Superior temporal gyrus (tissue), 1 donor: ENCODE results near the gene IRGC.
"Not testable (repeated sequence)": the region's sequence is repeated elsewhere in the genome, so short reads cannot be mapped to it uniquely, and the experiment has no call there.

ENCODE experiments used
- DNase-seq: peaks from one replicate; pipeline ENCODE4 v3.0.0-alpha.2; 2016; ENCODE audit errors: extremely low spot score

The IRGC gene, protein sequence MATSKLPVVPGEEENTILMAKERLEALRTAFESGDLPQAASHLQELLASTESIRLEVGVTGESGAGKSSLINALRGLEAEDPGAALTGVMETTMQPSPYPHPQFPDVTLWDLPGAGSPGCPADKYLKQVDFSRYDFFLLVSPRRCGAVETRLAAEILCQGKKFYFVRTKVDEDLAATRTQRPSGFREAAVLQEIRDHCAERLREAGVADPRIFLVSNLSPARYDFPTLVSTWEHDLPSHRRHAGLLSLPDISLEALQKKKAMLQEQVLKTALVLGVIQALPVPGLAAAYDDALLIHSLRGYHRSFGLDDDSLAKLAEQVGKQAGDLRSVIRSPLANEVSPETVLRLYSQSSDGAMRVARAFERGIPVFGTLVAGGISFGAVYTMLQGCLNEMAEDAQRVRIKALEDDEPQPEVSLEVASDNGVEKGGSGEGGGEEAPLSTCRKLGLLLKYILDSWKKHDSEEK

DNA sequence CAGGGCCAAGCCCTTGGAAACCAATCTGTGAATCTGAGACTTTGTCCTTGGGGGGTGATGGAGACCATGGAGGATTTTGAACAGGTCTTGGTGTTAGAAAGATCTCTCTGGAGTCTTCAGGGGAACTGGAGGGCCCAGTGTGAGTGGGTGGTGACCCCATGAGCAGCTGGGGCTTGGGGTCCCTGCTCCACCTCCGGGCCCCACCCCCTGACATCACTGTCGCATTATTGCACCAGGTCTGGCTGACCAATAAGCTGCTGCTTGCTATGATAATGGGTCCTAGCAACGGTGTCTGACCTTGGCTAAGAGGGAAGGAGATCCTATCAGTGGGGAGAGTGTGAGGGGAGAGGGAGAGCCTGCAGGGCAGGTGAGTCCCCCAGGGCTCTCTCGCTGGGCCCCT lies at the start of gene IRGC:
IRGC (plus strand) TSS at position 301 of the 400 bp plus-strand sequence. CDS start 2,483 bp downstream, outside the sequence.
- no peak for DNase-seq

DNA sequence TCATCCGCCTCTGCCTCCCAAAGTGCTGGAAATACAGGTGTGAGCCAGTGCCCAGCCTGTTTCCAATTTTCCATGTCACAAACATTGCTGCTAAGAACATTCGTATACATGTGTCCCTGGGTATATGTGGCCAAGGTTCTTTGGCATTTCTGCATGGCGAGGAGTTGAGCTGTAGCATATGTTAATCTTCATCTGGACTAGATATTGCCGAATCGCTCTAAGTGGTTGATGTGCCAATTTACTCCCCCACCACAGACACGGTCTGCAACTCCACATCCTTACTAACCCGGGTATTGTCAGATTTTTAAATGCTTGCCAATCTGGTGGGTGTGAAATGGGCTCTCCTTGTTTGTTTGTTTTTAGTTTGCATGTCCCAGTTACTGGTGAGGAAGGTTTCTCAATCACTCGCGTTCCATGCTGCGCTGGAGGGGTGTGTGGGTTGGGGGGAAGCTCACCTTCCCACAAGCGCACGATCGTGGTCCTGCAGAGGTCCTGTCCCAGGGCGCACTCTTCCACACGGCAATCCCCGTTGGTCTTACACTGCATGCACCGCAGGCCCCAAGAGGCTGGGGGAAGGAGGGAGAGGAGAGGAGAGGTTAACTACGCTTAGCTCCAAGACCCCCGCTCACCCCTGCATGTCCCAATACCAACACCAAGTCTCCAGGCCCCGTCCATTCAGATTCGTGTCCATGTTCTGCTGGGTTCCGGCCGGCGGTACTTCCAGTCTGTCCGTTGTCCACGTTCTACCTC lies 48.6 kb upstream of the IRGC start:
- DNase-seq: no peak

DNA sequence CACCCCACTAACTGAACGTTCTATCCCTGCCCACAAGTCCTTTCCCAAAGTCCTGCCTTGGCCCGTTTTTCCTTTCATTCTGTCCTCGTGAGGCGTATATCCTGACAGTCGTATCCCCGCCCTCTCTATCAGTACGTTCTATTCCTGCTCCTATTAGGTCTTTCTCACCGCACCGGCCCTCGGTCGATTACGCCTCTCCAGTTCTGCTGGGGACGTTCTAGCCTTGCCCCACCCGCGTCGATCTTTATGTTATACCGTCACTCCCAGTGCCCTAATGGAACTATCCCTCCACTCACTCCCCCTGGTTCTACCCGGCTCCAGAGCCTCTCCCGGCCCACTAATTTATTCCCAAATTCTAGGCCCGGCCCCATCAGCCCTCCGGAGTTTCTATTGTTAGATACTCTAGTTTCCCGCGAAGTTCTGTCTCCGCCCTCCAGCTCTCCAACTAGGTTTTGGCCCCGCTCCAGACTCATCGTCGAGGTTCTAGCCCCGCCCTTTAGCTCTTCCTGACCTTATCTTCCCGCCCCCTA lies 47.9 kb upstream of the IRGC start:
- no peak for DNase-seq

DNA sequence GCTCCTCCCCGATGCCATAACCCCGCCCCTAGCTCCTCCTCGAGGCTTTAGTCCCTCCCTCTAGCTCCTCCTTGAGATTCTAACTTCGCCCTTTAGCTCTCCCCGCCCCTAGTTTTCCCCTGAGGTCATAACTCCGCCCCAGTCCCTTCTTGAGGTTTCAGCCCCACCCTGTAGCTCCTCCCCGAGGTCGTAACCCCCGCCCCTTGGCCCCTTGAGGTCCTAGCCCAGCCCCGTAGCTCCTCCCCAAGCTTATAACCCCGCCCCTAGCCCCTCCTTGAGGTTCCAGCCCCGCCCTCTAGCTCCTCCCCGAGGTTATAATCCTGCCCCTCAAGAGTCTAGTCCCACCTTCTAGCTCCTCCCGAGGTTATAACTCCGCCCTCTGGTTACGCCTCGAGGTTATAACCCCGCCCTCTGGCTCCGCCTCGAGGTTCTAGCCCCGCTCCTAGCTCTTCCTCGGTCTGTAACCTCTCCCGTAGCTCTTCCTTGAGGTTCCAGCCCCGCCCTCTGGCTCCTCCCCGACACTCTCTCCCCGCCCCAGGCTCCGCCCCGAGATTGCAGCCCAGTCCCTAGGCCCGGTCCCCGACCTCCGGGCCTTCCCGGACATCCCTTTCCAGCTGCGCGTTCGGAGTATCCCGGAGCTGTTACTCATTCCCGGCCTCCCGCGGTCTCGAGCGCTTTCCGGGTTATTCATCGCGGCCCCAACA lies 47.3 kb upstream of the IRGC start:
- peak; percentile 99 for DNase-seq

DNA sequence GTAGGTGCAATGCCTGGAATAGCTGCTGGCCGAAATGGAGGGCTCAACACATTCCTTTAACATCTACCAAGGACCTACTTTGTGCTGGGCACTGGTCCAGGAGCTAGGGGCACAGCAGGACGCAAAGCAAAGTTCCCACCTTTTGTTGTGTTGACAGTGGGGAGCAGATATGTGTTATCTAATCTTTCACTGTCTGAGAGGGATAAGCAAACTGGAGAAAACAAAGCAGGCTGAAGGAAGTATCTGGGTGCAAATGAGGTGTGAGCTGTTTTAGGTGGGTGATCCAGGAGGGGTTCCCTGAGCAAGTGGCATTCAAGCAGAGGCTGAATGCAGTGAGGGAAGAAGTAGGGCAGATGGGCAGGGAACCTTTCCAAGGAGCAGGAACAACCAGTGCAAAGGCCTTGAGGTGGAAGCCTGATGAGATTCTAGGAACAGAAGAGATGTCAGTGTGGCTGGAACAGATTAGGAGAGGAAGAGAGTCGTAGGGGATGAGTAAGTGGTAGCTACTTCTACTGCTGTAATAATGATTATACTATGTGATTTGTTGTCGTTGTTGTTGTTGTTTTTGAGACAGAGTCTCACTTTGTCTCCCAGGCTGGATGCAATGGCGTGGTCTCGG lies 43.7 kb upstream of the IRGC start:
- no peak for DNase-seq

DNA sequence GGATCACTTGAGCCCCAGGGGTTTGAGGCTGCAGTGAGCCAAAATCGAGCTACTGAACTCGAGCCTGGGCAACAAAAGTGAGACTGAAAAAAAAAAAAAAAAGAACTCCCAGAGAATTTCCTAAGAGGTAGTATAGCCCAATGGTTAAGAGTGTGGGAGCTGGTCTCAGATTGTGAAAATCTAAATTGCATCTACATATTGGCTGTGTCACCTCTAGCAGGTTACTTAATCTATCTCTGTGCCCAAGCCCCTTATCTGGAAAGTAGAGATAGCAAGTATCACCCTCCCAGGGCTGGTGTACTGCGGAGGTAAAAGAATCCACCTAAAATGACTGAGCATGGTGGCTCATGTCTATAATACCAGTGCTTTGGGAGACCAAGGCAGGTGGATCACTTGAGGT lies 42.2 kb upstream of the IRGC start:
- no peak for DNase-seq

DNA sequence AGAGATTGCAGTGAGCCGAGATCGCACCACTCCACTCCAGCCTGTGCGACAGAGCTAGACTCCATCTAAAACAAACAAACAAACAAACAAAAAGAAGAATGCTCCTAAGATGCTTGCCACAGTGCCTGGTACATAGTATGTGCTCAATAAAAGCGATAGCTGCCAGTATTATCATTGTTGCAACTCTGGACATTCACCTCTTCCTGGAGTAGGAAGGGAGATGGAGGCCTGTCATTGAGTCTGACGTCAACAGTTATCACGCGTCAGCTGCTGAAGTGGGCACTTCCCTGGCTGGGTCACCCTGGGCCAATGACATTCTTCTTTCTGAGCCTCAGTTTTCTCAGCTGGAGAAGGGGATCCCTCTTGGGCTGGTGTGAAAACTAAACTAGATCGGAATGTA lies 41.7 kb upstream of the IRGC start:
- no peak for DNase-seq

DNA sequence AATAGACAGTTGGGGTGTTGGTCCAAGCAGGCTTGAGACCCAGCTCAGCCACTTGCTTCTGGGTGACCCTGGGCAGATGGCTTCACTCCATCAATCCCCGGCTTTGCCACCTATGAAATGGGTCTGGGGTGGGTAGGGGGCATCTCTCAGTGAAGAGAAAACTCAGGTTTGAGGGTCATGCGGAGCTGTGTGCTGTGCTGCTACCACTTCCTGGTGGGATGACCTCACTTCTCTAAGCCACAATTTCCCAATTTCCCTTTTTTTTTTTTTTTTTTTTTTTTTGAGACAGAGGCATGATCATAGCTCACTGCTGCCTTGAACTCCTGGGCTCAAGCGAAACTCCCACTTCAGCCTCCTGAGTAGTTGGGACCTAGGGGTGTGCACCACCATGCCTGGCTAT lies 41.3 kb upstream of the IRGC start:
- DNase-seq: no peak

DNA sequence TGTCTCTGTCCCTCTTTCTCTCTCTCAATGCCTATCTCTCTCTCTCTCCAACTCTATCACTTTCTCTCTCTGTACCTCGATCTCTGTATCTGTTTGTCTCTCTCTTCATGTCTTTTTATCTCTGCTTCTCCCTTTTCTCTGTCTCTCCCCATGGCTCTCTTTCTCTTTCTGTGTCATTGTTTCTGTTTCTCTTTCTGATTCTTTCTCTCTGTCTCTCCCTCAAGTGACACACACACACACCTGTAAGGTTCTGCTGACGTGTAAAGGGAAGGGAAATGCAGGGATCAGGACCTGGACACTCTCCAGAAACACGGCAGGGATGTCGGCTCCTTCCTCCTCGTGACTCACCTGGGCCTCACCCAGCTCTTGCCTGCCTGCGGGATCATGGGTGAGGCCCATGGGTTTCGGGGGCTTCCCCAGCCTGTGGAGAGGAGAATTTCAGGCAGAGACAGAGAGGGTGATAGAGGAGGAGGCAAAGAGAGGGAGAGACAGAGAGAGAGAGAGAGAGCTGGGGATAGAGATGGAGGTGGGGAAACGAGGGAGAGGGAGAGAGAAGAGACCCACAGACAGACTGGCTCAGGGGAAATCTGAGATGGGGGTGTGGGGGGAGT lies 40.5 kb upstream of the IRGC start:
- no peak for DNase-seq

DNA sequence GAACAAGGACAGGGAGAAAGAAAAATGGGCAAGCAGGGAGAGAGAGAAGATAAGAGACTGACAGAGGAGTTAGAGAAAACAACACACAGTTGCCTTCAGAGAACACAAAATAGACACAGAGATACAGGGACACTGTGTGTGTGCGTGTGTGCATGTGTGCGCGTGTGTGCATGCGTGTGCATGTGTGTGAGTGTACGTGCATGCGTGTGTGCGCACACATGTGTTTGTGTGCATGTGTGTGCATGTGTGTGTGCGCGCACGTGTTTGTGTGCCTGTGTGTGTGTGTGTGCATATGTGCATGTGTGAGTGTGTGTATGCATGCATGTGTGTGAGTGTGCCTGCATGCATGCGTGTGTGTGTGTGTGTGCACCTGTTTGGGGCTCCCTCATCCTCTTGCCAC lies 40.0 kb upstream of the IRGC start:
- DNase-seq: no peak

DNA sequence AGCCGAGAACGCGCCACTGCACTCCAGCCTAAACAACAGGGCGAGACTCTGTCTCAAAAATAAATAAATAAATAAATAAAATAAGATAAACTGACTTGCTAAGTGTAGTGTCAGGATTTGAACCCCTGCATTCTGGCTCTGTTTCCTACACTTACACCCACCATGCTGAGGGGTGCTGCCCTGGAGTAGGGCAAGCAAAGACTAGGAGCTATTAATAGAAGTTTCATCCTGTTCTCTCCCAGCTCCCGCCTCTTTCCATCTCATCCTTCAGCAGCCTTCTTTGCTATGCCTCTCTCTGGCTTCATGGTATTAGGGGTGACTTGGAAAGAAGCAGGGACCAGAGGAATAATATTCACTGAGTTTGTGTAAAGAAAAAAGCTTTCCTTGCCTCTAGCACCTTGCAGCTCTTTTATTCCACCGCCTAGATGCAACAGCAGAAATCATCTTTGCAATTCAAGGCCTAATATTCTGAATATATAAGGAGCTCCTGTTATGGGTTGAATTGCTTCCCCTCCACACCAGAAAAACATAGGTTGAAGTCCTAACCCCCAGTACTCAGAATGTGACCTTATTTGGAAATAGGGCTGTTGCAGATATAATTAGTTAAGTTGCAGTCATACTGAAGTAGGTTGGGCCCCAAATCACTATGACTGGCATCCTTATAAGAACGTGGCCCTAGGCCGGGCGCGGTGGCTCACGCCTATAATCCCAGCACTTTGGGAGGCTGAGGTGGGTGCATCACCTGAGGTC lies 37.2 kb upstream of the IRGC start:
- no peak for DNase-seq

DNA sequence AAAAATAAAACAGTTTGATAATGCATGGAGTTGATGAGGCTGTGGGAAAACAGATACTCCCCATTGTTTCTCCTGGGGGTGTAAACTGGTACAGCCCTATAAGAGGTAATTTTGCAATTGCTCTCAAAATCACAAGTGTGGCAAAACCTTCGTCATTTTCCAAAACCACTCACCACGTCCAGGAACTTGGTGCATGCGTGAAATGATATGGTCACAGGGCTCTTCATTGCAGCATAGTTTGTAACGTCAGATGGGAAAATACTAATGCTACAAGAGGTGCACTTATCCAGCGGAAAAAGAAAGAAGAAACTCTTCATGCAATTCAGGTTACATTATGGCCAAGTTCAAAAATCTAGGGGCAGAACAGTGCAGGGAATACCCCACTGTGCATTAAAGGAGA lies 34.1 kb upstream of the IRGC start:
- DNase-seq: no peak

DNA sequence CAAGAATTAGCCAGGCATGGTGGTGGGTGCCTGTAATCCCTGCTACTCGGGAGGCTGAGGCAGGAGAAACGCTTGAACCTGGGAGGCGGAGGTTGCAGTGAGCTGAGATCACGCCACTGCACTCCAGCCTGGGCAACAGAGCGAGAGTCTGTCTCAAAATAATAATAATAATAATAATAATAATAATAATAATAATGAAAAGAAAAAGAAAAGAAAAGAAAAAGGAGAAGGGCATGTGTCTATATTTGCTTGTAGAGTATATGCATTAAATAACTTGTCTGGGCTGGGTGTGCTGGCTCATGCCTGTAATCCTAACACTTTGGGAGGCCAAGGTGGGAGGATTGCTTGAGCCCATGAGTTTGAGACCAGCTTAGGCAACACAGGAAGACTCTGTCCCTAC lies 33.6 kb upstream of the IRGC start:
- DNase-seq: not testable (repeated sequence)

DNA sequence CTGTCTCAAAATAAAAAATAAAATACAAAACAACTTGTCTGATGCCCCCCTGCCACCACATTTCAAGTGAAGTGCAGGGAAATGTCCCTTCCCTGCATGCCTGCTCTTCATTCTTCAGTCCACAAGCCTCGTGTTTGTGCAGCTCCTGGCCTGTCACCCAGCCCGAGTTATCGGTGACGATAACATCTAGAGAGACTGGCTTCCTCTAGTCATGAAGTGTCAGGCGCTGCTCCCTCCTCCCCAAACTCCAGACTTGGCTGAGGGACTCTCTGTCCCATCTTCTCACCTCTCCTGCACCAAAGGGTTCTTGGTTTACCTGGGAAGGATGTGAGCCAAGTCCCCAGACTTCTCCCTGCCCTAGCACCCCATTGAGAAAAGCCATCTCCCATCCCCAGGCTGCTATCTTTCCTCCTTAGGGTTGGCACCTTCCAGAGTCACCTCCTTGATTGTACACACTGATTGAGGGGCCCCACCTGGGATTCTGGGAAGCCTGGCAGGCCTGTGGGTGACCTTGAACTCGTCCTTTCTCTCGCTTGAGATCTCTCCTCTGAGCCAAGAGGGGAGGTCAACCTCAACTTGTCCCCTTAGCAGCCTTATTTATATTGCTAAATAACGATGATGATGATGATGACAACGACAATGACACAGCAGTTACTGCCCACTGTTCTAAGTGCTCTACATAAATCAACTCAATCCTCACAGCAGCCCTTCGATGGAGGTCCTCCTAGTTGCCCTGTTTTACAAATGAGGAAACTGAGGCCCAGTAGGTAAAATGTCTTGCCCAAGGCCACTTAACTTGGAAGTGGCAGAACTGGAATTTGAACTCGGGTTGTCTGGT lies 32.8 kb upstream of the IRGC start:
- no peak for DNase-seq

DNA sequence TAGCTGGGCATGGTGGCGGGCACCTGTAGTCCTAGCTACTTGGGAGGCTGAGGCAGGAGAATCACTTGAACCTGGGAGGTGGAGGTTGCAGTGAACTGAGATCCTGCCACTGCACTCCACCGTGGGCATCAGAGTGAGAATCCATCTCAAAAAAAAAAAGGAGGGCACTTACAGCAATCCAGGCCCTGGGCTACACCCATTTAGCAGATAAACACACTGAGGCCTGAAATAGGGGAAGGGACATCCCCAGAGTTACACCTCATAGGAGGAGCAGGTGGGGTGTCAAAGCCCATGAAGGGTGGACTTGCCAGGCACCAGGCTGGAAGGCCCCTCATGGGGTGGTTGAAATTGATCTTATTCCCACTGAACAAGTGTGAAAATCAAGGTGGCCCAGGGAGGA lies 32.0 kb upstream of the IRGC start:
- no peak for DNase-seq

DNA sequence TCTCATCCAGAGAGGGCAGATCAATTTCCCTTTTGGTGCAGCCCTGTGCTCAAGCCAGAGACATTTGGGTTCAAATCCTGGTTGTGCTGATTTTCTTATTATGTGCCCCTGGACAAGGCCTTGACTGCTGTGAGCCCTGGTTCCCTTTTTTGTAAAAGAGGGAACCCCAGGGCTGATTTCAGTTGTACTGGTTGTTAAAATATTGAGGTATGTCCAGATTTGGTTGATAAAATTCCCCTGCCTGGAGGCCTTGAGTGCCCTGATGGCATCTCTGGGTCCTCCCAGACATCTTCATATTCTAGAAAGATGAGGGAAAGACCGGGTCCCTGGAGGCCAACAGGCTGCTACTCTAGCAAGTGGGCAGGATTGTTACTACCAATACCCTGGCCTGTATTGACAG lies 31.6 kb upstream of the IRGC start:
- no peak for DNase-seq

DNA sequence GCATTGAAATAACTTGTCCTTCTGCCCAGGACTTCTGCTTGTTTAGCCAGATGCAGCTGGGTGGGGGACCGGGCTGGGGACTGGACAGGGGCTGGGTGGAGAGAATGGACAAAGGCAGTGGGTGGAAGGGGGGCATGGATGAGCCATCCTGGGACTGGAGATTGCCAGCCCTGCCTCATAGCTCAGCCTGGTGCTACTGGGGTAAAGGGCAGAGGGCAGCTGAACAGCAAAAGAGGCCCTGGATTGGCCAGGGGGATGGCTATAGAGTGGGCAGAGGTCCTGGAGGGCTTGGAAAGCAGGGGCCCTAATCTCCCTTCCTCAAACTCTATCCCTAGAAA lies 28.2 kb upstream of the IRGC start:
- DNase-seq: peak; percentile 26

DNA sequence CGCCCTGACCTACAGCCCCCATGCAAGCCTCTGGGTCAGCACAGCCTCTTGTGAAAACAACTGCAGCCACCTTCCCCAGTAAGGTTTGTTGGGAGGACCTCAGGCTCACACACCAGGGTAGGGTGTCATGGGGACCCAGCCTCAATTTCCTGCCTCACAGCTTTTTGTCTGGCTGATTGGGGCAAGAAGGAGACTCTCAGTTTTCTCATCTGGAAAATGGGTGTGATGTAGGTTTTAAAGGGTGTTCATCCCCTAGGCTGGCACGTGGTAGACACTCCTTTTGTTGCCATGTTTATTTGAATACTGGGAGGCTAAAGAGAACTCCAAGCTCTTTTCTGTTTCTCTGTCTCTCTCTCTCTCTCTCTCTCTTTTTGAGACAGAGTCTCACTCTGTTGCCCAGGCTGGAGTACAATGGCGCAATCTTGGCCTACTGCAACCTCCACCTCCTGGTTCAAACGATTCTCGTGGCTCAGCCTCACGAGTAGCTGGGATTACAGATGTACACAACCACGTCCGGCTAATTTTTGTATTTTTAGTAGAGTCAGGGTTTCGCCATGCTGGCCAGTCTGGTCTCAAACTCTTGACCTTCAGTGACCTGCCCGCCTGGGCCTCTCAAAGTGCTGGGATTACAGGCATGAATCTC lies 27.7 kb upstream of the IRGC start:
- DNase-seq: no peak

DNA sequence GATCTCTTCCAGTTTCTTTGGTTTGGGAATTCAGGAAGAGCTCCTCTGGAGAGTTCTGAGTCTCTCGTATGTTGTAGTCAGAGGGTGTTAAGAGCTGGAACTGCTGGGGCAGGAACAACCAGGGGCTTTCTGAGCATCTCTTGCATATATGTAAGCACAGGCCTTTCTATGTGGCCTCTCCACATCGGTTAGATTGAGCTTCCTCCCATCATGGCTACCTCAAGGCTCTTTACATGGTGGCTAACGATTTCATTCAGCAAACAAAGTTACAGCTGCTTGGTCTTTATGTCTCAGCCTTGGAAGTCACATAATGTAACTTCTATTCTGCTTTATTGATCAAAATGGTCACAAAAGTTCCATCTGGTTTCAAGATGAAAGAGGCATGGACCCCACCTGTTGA lies 25.4 kb upstream of the IRGC start:
- DNase-seq: no peak
